Ovary (tissue), 9 donors: ENCODE measurements around the gene OSBPL3. TPM values are rescaled to one million over a fixed set of nuclear protein-coding genes. Genes with fewer than 3 reads are reported as not detected.

Experiments used
- DNase-seq, 5 donors: peaks; one replicate each; pipeline ENCODE4 v3.0.0-alpha.2; 2019 to 2020
- H3K27ac ChIP-seq, 2 donors: fragments of 200-600 bp; one replicate each; pipeline versions ENCODE4 v1.5.1 to v1.8.0; 2019 to 2022
- H3K27me3 ChIP-seq: fragments of 200-600 bp; one replicate; pipeline ENCODE4 v1.8.0; 2022
- H3K36me3 ChIP-seq: fragments of 200-600 bp; sonication (generic); one replicate; pipeline ENCODE4 v1.5.1; 2019
- H3K4me1 ChIP-seq: one replicate; pipeline ENCODE4 v1.8.1; 2013; ENCODE audit warnings: mild to moderate bottlenecking, moderate library complexity; ENCODE audit not compliant: insufficient read depth
- H3K4me3 ChIP-seq: fragments of 200-600 bp; sonication (generic); one replicate; pipeline ENCODE4 v1.5.1; 2017
- H3K9me3 ChIP-seq, 2 donors: fragments of 200-600 bp in 1 of 2; sonication (generic) in 1 of 2; one replicate each; pipeline versions ENCODE4 v1.5.1 to v1.8.1; 2013 to 2019; ENCODE audit warnings: mild to moderate bottlenecking in 1 of 2, moderate library complexity in 1 of 2
- CTCF ChIP-seq, 3 donors: fragments of 450-650 bp in 2 of 3; fragments of 200-600 bp in 1 of 3; IDR thresholded peaks; one replicate each; pipeline versions ENCODE4 v1.5.1 to v1.8.0; 2016 to 2022; ENCODE audit warnings: antibody characterized with exemption in 3 of 3, mild to moderate bottlenecking in 1 of 3
- EP300 ChIP-seq: sonication (generic); formaldehyde crosslinking; IDR thresholded peaks from one replicate; pipeline ENCODE4 v1.6.1; 2017; ENCODE audit warnings: antibody characterized with exemption
- POLR2A ChIP-seq: fragments of 450-650 bp; IDR thresholded peaks from one replicate; pipeline ENCODE4 v1.6.1; 2017; ENCODE audit warnings: antibody characterized with exemption, mild to moderate bottlenecking, moderate library complexity
- WGBS, 3 donors: extraction: QIAGEN DNeasy Blood & Tissue Kit in 1 of 3; methylation state at CpG; one replicate each; pipeline versions ENCODE4 v1.1.5 to v1.1.7; 2013 to 2017; 5-methylcytosine and 5-hydroxymethylcytosine counted together
- intact Hi-C, 4 donors: fragments of 100-400 bp; cut with DNase I; formaldehyde crosslinking; loops; one replicate each; pipeline versions ENCODE4 v1.11.0 to v1.15.1; 2022 to 2023
- polyA plus RNA-seq, 2 donors: library from polyadenylated mRNA; stranded (reverse); fragments of 200-250 nt in 1 of 2; fragments of 350-450 nt in 1 of 2; fragmentation: Illumina TruSeq in 1 of 2; extraction: RNeasy Lipid Tissue Mini Kit (QIAGEN cat#74804) in 1 of 2; gene quantifications; one replicate each; pipeline ENCODE4 v1.2.3, GENCODE V29; 2013 to 2014
- total RNA-seq, 7 donors: library from RNA; depleted of rRNA in 2 of 7; stranded (reverse); fragments of >200 nt in 2 of 7; fragmentation: NEBNext Ultra II Directional in 3 of 7; extraction: Animal tissue kit (Norgen Biotek cat#: 25700) in 3 of 7; gene quantifications; one replicate each; pipeline versions ENCODE4 v1.1.0 to v1.2.4, GENCODE V29; 2016 to 2023
- donor health status: DM: no; HTN: no; CAD: no; lungs with moderate emphysema.
- donor health status: DM: no; HTN: no; CAD: no.
- donor health status: Bipolar disorder and iron deficiency.
- donor health status: DM: yes; HTN: yes; CAD: no.
- donor health status: DM: no; HTN: no; CAD: no.
- donor health status: DM: yes; HTN: yes; CAD: no.

Gene OSBPL3
- total and polyA plus RNA-seq, 9 donors: 6.0 to 29.1 (median 13.1) TPM

GRCh38 chr7:24882989-24883621 lies 96.9 kb downstream of the OSBPL3 start:
- no peak overlapping the region for H3K27ac ChIP-seq
- peak in 1 of 5 donors; percentile 61 for DNase-seq
- H3K4me3 ChIP-seq: no peak overlapping the region
- 28 to 32% (median 31%) methylated on average over 3 of the region's 3 CpGs for WGBS, 3 donors
- no peaks in the 10 kb centered on the region for H3K36me3 ChIP-seq
- TF ChIP-seq EP300 (no peak), POLR2A (no peak), CTCF (IDR thresholded peaks at IDR 0.05) (no peak)
- intact Hi-C loops: no loop called here
- H3K27me3 ChIP-seq: no peaks in the 10 kb centered on the region
- no peaks in the 10 kb centered on the region for H3K9me3 ChIP-seq
- no peaks in the 10 kb centered on the region for H3K4me1 ChIP-seq

GRCh38 chr7:24881623-24882022 lies 98.4 kb downstream of the OSBPL3 start:
- Histone ChIP-seq H3K27ac (no peak overlapping the region), H3K4me3 (no peak overlapping the region), H3K27me3 (no peaks in the 10 kb centered on the region), H3K4me1 (no peaks in the 10 kb centered on the region), H3K36me3 (no peaks in the 10 kb centered on the region), H3K9me3 (no peaks in the 10 kb centered on the region)
- intact Hi-C loops: no loop called here
- no peak for DNase-seq
- WGBS, 3 donors: 83 to 86% (median 84%) methylated on average over 4 of the region's 4 CpGs
- no peak for TF ChIP-seq CTCF (IDR thresholded peaks at IDR 0.05)
- TF ChIP-seq EP300: no peak
- no peak for TF ChIP-seq POLR2A

GRCh38 chr7:24880886-24881285 lies 99.1 kb downstream of the OSBPL3 start:
- no peaks in the 10 kb centered on the region for H3K27me3 ChIP-seq
- H3K4me1 ChIP-seq: no peaks in the 10 kb centered on the region
- no peak overlapping the region for H3K27ac ChIP-seq
- H3K36me3 ChIP-seq: no peaks in the 10 kb centered on the region
- DNase-seq: no peak
- H3K9me3 ChIP-seq: no peaks in the 10 kb centered on the region
- TF ChIP-seq POLR2A (no peak), CTCF (IDR thresholded peaks at IDR 0.05) (no peak), EP300 (no peak)
- intact Hi-C loops: no loop called here
- H3K4me3 ChIP-seq: no peak overlapping the region

GRCh38 chr7:24879291-24879690 lies 100.7 kb downstream of the OSBPL3 start:
- intact Hi-C loops: no loop called here
- H3K36me3 ChIP-seq: no peaks in the 10 kb centered on the region
- H3K9me3 ChIP-seq: no peaks in the 10 kb centered on the region
- 83 to 97% (median 92%) methylated on average over 2 of the region's 2 CpGs for WGBS, 3 donors
- no peaks in the 10 kb centered on the region for H3K4me1 ChIP-seq
- H3K27me3 ChIP-seq: no peaks in the 10 kb centered on the region
- DNase-seq: no peak
- TF ChIP-seq POLR2A (no peak), EP300 (no peak), CTCF (IDR thresholded peaks at IDR 0.05) (no peak)
- H3K4me3 ChIP-seq: no peak overlapping the region
- H3K27ac ChIP-seq: no peak overlapping the region
